H1 (cell line): ENCODE results near the gene UGT1A8. TPM values are rescaled to one million over a fixed set of nuclear protein-coding genes. Genes with fewer than 3 reads are reported as not detected.
"Not testable (repeated sequence)": the region's sequence is repeated elsewhere in the genome, so short reads cannot be mapped to it uniquely, and the experiment has no call there.

Experiments used
- CTCF ChIA-PET: fragments of 300-600 bp; sonication (Branson Sonifier 250); formaldehyde crosslinking; loops from one replicate; lab custom pipeline; 2021; ENCODE audit not compliant: partially characterized antibody; lab: Charles Lee
- POLR2A ChIA-PET: fragments of 300-600 bp; sonication (Branson Sonifier 250); formaldehyde crosslinking; loops from one replicate; lab custom pipeline; 2021; ENCODE audit warnings: inconsistent platforms; ENCODE audit not compliant: partially characterized antibody; lab: Charles Lee
- DNase-seq, 2 experiments: peaks; one replicate each; pipeline versions ENCODE4 v3.0.0 to v3.0.0-alpha.2; 2010 to 2022; ENCODE audit warnings: low spot score in 2 of 2, low read depth in 1 of 2, mixed read lengths in 1 of 2
- FAIRE-seq: peaks from 2 replicates; lab custom pipeline; 2011; peaks lifted over from hg19 to GRCh38; lab: Jason Lieb, UNC
- H2AFZ ChIP-seq: 2 replicates; pipeline ENCODE4 v1.8.1; 2012; ENCODE audit warnings: low read length, inconsistent platforms
- H2AK5ac ChIP-seq: 2 replicates; pipeline ENCODE4 v1.6.1; 2013; ENCODE audit warnings: low read depth, low read length
- H2BK120ac ChIP-seq: replicated peaks from 2 replicates; pipeline ENCODE3; 2013; ENCODE audit warnings: low read depth, low read length, inconsistent platforms
- H2BK12ac ChIP-seq: 2 replicates; pipeline ENCODE4 v1.6.1; 2013; ENCODE audit warnings: low read depth, low read length
- H2BK15ac ChIP-seq: 2 replicates; pipeline ENCODE4 v1.6.1; 2013; ENCODE audit warnings: low read length
- H2BK20ac ChIP-seq: 2 replicates; pipeline ENCODE4 v1.6.1; 2013; ENCODE audit warnings: low read length
- H2BK5ac ChIP-seq: 2 replicates; pipeline ENCODE4 v1.6.1; 2013; ENCODE audit warnings: low read depth, low read length
- H3K14ac ChIP-seq: 2 replicates; pipeline ENCODE4 v1.6.1; 2013; ENCODE audit warnings: inconsistent platforms; ENCODE audit not compliant: insufficient read length
- H3K18ac ChIP-seq: 2 replicates; pipeline ENCODE4 v1.6.1; 2013; ENCODE audit warnings: low read length; ENCODE audit errors: extremely low read depth
- H3K23ac ChIP-seq: 2 replicates; pipeline ENCODE4 v1.6.1; 2013; ENCODE audit warnings: inconsistent platforms; ENCODE audit not compliant: insufficient read length
- H3K23me2 ChIP-seq: 2 replicates; pipeline ENCODE4 v1.6.1; 2013; ENCODE audit warnings: low read depth, low read length
- H3K27ac ChIP-seq: 2 replicates; pipeline ENCODE4 v1.6.1; 2011; ENCODE audit warnings: low read depth, low read length, inconsistent platforms
- H3K27me3 ChIP-seq, 4 experiments: replicated peaks in 1 of 4; 1 replicate in 1 of 4; 2 replicates in 3 of 4; pipeline versions ENCODE4 v1.6.1 to v1.8.1; 2011 to 2013; ENCODE audit warnings: low read length in 3 of 4, mild to moderate bottlenecking in 3 of 4, inconsistent platforms in 2 of 4, mixed read lengths in 2 of 4, moderate library complexity in 1 of 4; ENCODE audit not compliant: control insufficient read depth in 3 of 4, insufficient read depth in 3 of 4; ENCODE audit errors: extremely low read depth in 1 of 4
- H3K36me3 ChIP-seq, 4 experiments: 2 replicates each; pipeline versions ENCODE4 v1.6.1 to v1.8.1; 2011 to 2013; ENCODE audit warnings: mild to moderate bottlenecking in 4 of 4, low read length in 3 of 4, moderate library complexity in 2 of 4, control low read depth in 1 of 4, inconsistent platforms in 1 of 4; ENCODE audit not compliant: insufficient read depth in 4 of 4, control insufficient read depth in 2 of 4
- H3K4ac ChIP-seq: replicated peaks from 2 replicates; pipeline ENCODE3; 2013; ENCODE audit warnings: low read length, low read depth, mixed read lengths, inconsistent platforms; ENCODE audit not compliant: insufficient read length
- H3K4me1 ChIP-seq, 4 experiments: replicated peaks in 1 of 4; 1 replicate in 1 of 4; 2 replicates in 3 of 4; pipeline versions ENCODE4 v1.6.1 to v1.8.1; 2011 to 2013; ENCODE audit warnings: low read length in 3 of 4, inconsistent platforms in 2 of 4, mixed read lengths in 1 of 4; ENCODE audit not compliant: insufficient read depth in 4 of 4, control insufficient read depth in 3 of 4
- H3K4me2 ChIP-seq, 2 experiments: 2 replicates each; pipeline versions ENCODE4 v1.6.1 to v1.8.1; 2011 to 2013; ENCODE audit warnings: low read depth in 2 of 2, low read length in 2 of 2, control low read depth in 1 of 2, inconsistent platforms in 1 of 2, mild to moderate bottlenecking in 1 of 2; ENCODE audit not compliant: insufficient read depth in 1 of 2
- H3K4me3 ChIP-seq, 4 experiments: fragments of 200-600, 300-600 bp in 1 of 4; sonication (generic), shearing (Covaris generic), sonication (Bioruptor Twin) in 1 of 4; 2 replicates each; pipeline versions ENCODE4 v1.5.1 to v1.8.1; 2011 to 2016; ENCODE audit warnings: low read length in 4 of 4, low read depth in 3 of 4, control low read depth in 2 of 4, inconsistent platforms in 2 of 4, mild to moderate bottlenecking in 2 of 4, mixed read lengths in 1 of 4, moderate library complexity in 1 of 4; ENCODE audit not compliant: insufficient read depth in 2 of 4; ENCODE audit errors: extremely low read depth in 1 of 4
- H3K56ac ChIP-seq: replicated peaks from 2 replicates; pipeline ENCODE3; 2013; ENCODE audit warnings: low read depth, mild to moderate bottlenecking, mixed read lengths, low read length, inconsistent platforms; ENCODE audit not compliant: insufficient read length
- H3K79me1 ChIP-seq: 2 replicates; pipeline ENCODE4 v1.6.1; 2013; ENCODE audit warnings: low read depth, low read length, control low read depth
- H3K79me2 ChIP-seq, 2 experiments: 2 replicates each; pipeline versions ENCODE4 v1.6.1 to v1.8.1; 2012 to 2013; ENCODE audit warnings: low read length in 2 of 2, mild to moderate bottlenecking in 2 of 2, inconsistent platforms in 1 of 2; ENCODE audit not compliant: insufficient read depth in 2 of 2, control insufficient read depth in 1 of 2
- H3K9ac ChIP-seq, 4 experiments: replicated peaks in 1 of 4; 1 replicate in 1 of 4; 2 replicates in 3 of 4; pipeline versions ENCODE4 v1.6.1 to v1.8.1; 2011 to 2013; ENCODE audit warnings: low read depth in 3 of 4, low read length in 3 of 4, control low read depth in 2 of 4, mild to moderate bottlenecking in 2 of 4, moderate library complexity in 2 of 4, inconsistent platforms in 1 of 4; ENCODE audit errors: extremely low read depth in 1 of 4
- H3K9me3 ChIP-seq, 2 experiments: 2 replicates each; pipeline versions ENCODE4 v1.6.1 to v1.8.1; 2012 to 2013; ENCODE audit warnings: mild to moderate bottlenecking in 2 of 2, moderate library complexity in 2 of 2, control low read depth in 1 of 2, inconsistent platforms in 1 of 2, low read depth in 1 of 2, low read length in 1 of 2, mixed read lengths in 1 of 2; ENCODE audit not compliant: insufficient read depth in 2 of 2
- H4K20me1 ChIP-seq, 2 experiments: replicated peaks in 1 of 2; 2 replicates each; pipeline versions ENCODE3 to v1.8.1; 2011 to 2013; ENCODE audit warnings: inconsistent platforms in 2 of 2, low read length in 2 of 2, mild to moderate bottlenecking in 1 of 2; ENCODE audit not compliant: insufficient read depth in 2 of 2, control insufficient read depth in 1 of 2
- H4K5ac ChIP-seq: 2 replicates; pipeline ENCODE4 v1.6.1; 2013; ENCODE audit warnings: low read length, low read depth, mixed read lengths, inconsistent platforms; ENCODE audit not compliant: insufficient read length
- H4K8ac ChIP-seq: 2 replicates; pipeline ENCODE4 v1.8.0; 2013; ENCODE audit warnings: mild to moderate bottlenecking, moderate library complexity, low read length, inconsistent platforms; ENCODE audit not compliant: insufficient read depth; ENCODE audit errors: extremely low read depth
- H4K91ac ChIP-seq: replicated peaks from 2 replicates; pipeline ENCODE3; 2013; ENCODE audit warnings: low read length, mixed read lengths, inconsistent platforms; ENCODE audit not compliant: insufficient read length
- WGBS, 2 experiments: shearing (Covaris generic) in 1 of 2; methylation state at CpG; one replicate each; pipeline versions ENCODE4 v1.1.6 to v1.1.7; 2013 to 2015; ENCODE audit warnings: low lambda C conversion rate in 2 of 2, mixed read lengths in 2 of 2, inconsistent platforms in 1 of 2, low coverage in 1 of 2, missing lambda C conversion rate in 1 of 2; ENCODE audit not compliant: insufficient replicate concordance in 2 of 2, insufficient coverage in 1 of 2, insufficient read length in 1 of 2; ENCODE audit errors: extremely low coverage in 1 of 2, missing lambda C conversion rate in 1 of 2; 5-methylcytosine and 5-hydroxymethylcytosine counted together
- polyA plus RNA-seq, 7 experiments: library from polyadenylated mRNA; depleted of rRNA in 3 of 7; stranded (reverse) in 5 of 7; unstranded in 2 of 7; fragments of >200 nt in 5 of 7; fragments of 200-250 nt in 2 of 7; gene quantifications; 1 replicate in 5 of 7; 2 replicates in 1 of 7; 4 replicates in 1 of 7; pipeline versions ENCODE4 v1.2.1 to v1.2.3, GENCODE V29; 2011 to 2013; ENCODE audit warnings: missing spikeins in 2 of 7, mixed read lengths in 2 of 7
- total RNA-seq: library from RNA; stranded (reverse); fragmentation: NEBNext Ultra II Directional; extraction: Animal tissue kit (Norgen Biotek cat#: 25700); gene quantifications from 2 replicates; pipeline ENCODE4 v1.2.1, GENCODE V29; 2021

The UGT1A8 gene
- total and polyA plus RNA-seq, 2 of the 8 experiments (the other 6 are each of a cell fraction or from before 2014, with no cell fraction given): not detected

DNA sequence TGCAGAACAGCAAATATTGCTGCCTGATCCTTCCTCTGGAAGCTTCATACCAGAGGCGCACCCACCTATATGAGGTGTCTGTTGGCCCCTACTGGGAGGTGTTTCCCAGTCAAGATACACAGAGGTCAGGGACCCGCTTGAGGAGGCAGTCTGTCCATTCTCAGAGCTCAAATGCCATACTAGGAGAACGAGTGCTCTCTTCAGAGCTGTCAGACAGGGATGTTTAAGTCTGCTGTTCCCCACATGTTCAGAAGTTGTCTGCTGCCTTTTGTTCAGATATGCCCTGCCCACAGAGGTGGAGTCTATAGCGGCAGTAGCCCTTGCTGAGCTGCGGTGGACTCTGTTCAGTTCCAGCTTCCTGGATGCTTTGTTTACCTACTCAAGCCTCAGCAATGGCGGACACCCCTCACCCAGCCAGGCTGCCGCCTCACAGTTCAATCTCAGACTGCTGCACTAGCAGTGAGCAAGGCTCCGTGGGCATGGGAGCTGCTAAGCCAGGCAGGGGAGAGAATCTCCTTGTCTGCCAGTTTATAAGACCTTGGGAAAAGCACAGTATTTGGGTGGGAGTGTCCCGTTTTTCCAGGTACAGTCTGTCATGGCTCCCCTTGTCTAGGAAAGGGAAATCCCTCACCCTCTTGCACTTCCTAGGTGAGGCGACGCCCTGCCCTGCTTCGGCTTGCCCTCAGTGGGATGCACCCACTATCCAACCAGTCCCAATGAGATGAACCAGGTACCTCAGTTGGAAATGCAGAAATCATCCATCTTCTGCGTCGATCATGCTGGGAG lies 119.6 kb downstream of the UGT1A8 start:
- H2BK120ac ChIP-seq, H2BK12ac ChIP-seq, H3K14ac ChIP-seq, H4K20me1 ChIP-seq, H3K79me2 ChIP-seq, H3K4ac ChIP-seq, H2BK20ac ChIP-seq, H3K36me3 ChIP-seq, H3K79me1 ChIP-seq, H3K27ac ChIP-seq, H3K4me3 ChIP-seq, H4K5ac ChIP-seq, H3K23ac ChIP-seq, H2BK15ac ChIP-seq, H2AK5ac ChIP-seq, H3K27me3 ChIP-seq, H3K23me2 ChIP-seq, H3K18ac ChIP-seq, H2AFZ ChIP-seq, H4K8ac ChIP-seq, H3K4me2 ChIP-seq, POLR2A ChIA-PET, FAIRE-seq, H3K56ac ChIP-seq, H3K4me1 ChIP-seq, DNase-seq, H2BK5ac ChIP-seq, H3K9me3 ChIP-seq, H3K9ac ChIP-seq, H4K91ac ChIP-seq: not testable (repeated sequence)
- 82% methylated on average over 14 of the region's 14 CpGs; no CpG with 5 or more reads in 1 of the 2 experiments for WGBS, 2 experiments
- CTCF ChIA-PET: interaction anchor here (0.9 kb wide), 1 partner anchor 9 kb away, joined by 3 read pairs; the partner anchor contains the start of gene UGT1A3
